Measurements from ENCODE around the gene UVRAG.
"Not testable (repeated sequence)": the region's sequence is repeated elsewhere in the genome, so short reads cannot be mapped to it uniquely, and the experiment has no call there.

UVRAG gene

GRCh38 chr11:75878933-75879332, 63.9 kb downstream of the UVRAG start:
- no peaks in the 10 kb centered on the region for H3K9me3 ChIP-seq (ENCODE audit: insufficient read depth, low read length)

DNA sequence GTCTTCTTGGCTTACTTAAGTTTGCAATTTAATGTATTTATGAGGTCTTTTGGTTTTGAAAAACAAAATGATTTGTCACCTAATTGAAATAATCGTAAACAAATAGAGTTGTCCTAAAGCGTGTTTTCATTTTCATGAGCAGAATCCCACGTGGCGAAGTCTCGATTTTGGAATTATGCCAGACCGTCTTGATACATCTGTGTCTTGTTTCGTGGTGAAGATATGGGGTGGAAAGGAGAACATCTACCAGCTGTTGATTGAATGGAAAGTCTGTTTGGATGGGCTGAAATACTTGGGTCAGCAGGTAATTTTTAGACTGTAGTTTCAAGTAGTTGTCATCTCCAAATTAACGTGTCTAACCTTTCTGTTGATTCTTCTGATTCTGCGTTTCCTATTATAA, 64.7 kb downstream of the UVRAG start:
- Histone ChIP-seq H3K4me2 (ENCODE audit: low read depth, low read length, poor library complexity, severe bottlenecking) (no peak overlapping the region), H3K27me3 (ENCODE audit: low read length) (no peaks in the 10 kb centered on the region), H3F3A (ENCODE audit: insufficient read depth) (peaks cover 15% of the 10 kb centered on the region), H3K79me2 (ENCODE audit: insufficient read depth, low read length) (peaks cover 30% of the 10 kb centered on the region), H3K4me3 (ENCODE audit: insufficient read depth, low read length, poor library complexity, severe bottlenecking) (no peak overlapping the region), H3K36me3 (ENCODE audit: low read length) (peaks cover 12% of the 10 kb centered on the region; the same call in 1 of the 2 replicates), H3K9me2 (replicated peaks; ENCODE audit: insufficient read depth, low read length) (no peaks in the 10 kb centered on the region), H3K9me3 (ENCODE audit: insufficient read depth, low read length) (no peaks in the 10 kb centered on the region), H3K27ac (ENCODE audit: low read depth, low read length) (no peak overlapping the region), H4K20me1 (ENCODE audit: low read depth, low read length) (no peaks in the 10 kb centered on the region), H2AFZ (ENCODE audit: low read depth, low read length, severe bottlenecking) (no peak overlapping the region), H3K9ac (ENCODE audit: low read length) (no peak overlapping the region)
- TF ChIP-seq CTCF (IDR thresholded peaks at IDR 0.05; ENCODE audit: insufficient read depth, low read length, poor library complexity, severe bottlenecking) (no peak), EZH2phosphoT487 (conservative IDR thresholded peaks at IDR 0.05; ENCODE audit: low read length) (no peak)

More at GRCh38 chr11:75878933-75879332, 63.9 kb downstream of the UVRAG start:
- no peaks in the 10 kb centered on the region for H3K27me3 ChIP-seq (ENCODE audit: low read length)
- no peak overlapping the region for H3K4me3 ChIP-seq (ENCODE audit: insufficient read depth, low read length, poor library complexity, severe bottlenecking)
- no peak for TF ChIP-seq CTCF (IDR thresholded peaks at IDR 0.05; ENCODE audit: insufficient read depth, low read length, poor library complexity, severe bottlenecking)
- no peaks in the 10 kb centered on the region for H3K9me2 ChIP-seq (replicated peaks; ENCODE audit: insufficient read depth, low read length)
- peaks cover 30% of the 10 kb centered on the region for H3K79me2 ChIP-seq (ENCODE audit: insufficient read depth, low read length)
- no peaks in the 10 kb centered on the region for H4K20me1 ChIP-seq (ENCODE audit: low read depth, low read length)
- no peak overlapping the region for H3K9ac ChIP-seq (ENCODE audit: low read length)
- no peak overlapping the region for H2AFZ ChIP-seq (ENCODE audit: low read depth, low read length, severe bottlenecking)
- H3K36me3 ChIP-seq (ENCODE audit: low read length): peaks cover 12% of the 10 kb centered on the region; the same call in 1 of the 2 replicates
- H3F3A ChIP-seq (ENCODE audit: insufficient read depth): peaks cover 9% of the 10 kb centered on the region
- no peak overlapping the region for H3K4me2 ChIP-seq (ENCODE audit: low read depth, low read length, poor library complexity, severe bottlenecking)
- no peak overlapping the region for H3K27ac ChIP-seq (ENCODE audit: low read depth, low read length)

DNA sequence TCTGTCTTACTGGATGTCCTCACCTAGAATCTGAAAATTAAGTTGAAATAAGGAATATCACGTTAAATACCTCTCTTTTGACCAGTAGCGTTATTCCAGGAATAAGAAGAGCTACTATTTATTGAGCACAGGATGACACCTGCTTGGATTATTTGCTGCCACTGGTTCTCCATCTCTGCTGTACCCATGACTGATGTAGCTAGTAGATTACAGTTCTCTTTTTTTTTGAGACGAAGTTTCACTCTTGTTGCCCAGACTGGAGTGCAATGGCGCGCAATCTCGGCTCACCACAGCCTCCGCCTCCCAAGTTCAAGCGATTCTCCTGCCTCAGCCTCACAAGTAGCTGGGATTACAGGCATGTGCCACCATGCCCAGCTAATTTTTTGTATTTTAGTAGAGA, 65.3 kb downstream of the UVRAG start:
- peaks cover 19% of the 10 kb centered on the region for H3F3A ChIP-seq (ENCODE audit: insufficient read depth)
- not testable (repeated sequence) for H3K9me2 ChIP-seq (replicated peaks; ENCODE audit: insufficient read depth, low read length); H3K4me2 ChIP-seq (ENCODE audit: low read depth, low read length, poor library complexity, severe bottlenecking); H2AFZ ChIP-seq (ENCODE audit: low read depth, low read length, severe bottlenecking); H3K27me3 ChIP-seq (ENCODE audit: low read length); H3K4me3 ChIP-seq (ENCODE audit: insufficient read depth, low read length, poor library complexity, severe bottlenecking); H3K9ac ChIP-seq (ENCODE audit: low read length); H3K9me3 ChIP-seq (ENCODE audit: insufficient read depth, low read length); H3K27ac ChIP-seq (ENCODE audit: low read depth, low read length); H4K20me1 ChIP-seq (ENCODE audit: low read depth, low read length)
- peaks cover 28% of the 10 kb centered on the region for H3K79me2 ChIP-seq (ENCODE audit: insufficient read depth, low read length)
- H3K36me3 ChIP-seq (ENCODE audit: low read length): peaks cover 10% of the 10 kb centered on the region; the same call in 1 of the 2 replicates

- H2AFZ ChIP-seq (ENCODE audit: low read depth, low read length, severe bottlenecking): no peak overlapping the region
- H3K4me2 ChIP-seq (ENCODE audit: low read depth, low read length, poor library complexity, severe bottlenecking): no peak overlapping the region
- H3K9me3 ChIP-seq (ENCODE audit: insufficient read depth, low read length): no peaks in the 10 kb centered on the region
- H3K27ac ChIP-seq (ENCODE audit: low read depth, low read length): peak overlapping the region; percentile 92; the same call in 1 of the 2 replicates
- no peak overlapping the region for H3K4me3 ChIP-seq (ENCODE audit: insufficient read depth, low read length, poor library complexity, severe bottlenecking)
- no peaks in the 10 kb centered on the region for H3K27me3 ChIP-seq (ENCODE audit: low read length)
- H3K9me2 ChIP-seq (replicated peaks; ENCODE audit: insufficient read depth, low read length): no peaks in the 10 kb centered on the region
- no peak for TF ChIP-seq EZH2phosphoT487 (conservative IDR thresholded peaks at IDR 0.05; ENCODE audit: low read length)
- no peak for TF ChIP-seq CTCF (IDR thresholded peaks at IDR 0.05; ENCODE audit: insufficient read depth, low read length, poor library complexity, severe bottlenecking)
- H3K79me2 ChIP-seq (ENCODE audit: insufficient read depth, low read length): peaks cover 34% of the 10 kb centered on the region
- peaks cover 14% of the 10 kb centered on the region; the same call in 1 of the 2 replicates for H3K36me3 ChIP-seq (ENCODE audit: low read length)
- H3F3A ChIP-seq (ENCODE audit: insufficient read depth): peaks cover 32% of the 10 kb centered on the region
- no peaks in the 10 kb centered on the region for H4K20me1 ChIP-seq (ENCODE audit: low read depth, low read length)
- H3K9ac ChIP-seq (ENCODE audit: low read length): no peak overlapping the region
Measured at GRCh38 chr11:75884321-75884720, 69.3 kb downstream of the UVRAG start.
